Stimulated activated memory B cell treated with anti-CD40 and anti-IgM and Interleukin-4, amounts not matched to agents 10 μg/mL and 1 μg/mL and 100 μg/mL, for 72 hours (primary cell): ENCODE data around the gene SLC20A1.
"Not testable (repeated sequence)": the region's sequence is repeated elsewhere in the genome, so short reads cannot be mapped to it uniquely, and the experiment has no call there.

Experiments
- ATAC-seq: fragments of 150-1000 bp; cut with Tn5 transposase; 2 replicates; pipeline ENCODE4 v1.10.0; 2021
- H3K27ac Mint-ChIP-seq: one replicate; pipeline ENCODE4 v1.8.0; 2022; ENCODE audit warnings: mild to moderate bottlenecking, mixed read lengths
- H3K27me3 Mint-ChIP-seq: one replicate; pipeline ENCODE4 v1.8.0; 2022; ENCODE audit warnings: mixed read lengths
- H3K36me3 Mint-ChIP-seq: one replicate; pipeline ENCODE4 v1.8.0; 2022; ENCODE audit warnings: mixed read lengths
- H3K4me1 Mint-ChIP-seq: one replicate; pipeline ENCODE4 v1.8.0; 2022; ENCODE audit warnings: mixed read lengths
- H3K4me3 Mint-ChIP-seq: one replicate; pipeline ENCODE4 v1.8.0; 2022; ENCODE audit warnings: mild to moderate bottlenecking, moderate library complexity, mixed read lengths
- H3K9me3 Mint-ChIP-seq: one replicate; pipeline ENCODE4 v1.8.0; 2022; ENCODE audit warnings: mixed read lengths

SLC20A1 gene

GRCh38 chr2:112645310-112646101 is at the start of gene SLC20A1:
Gene SLC20A1 (plus strand): TSS chr2:112645939. CDS start chr2:112646829, 890 bp downstream.
- peak within 1 kb of the TSS; percentile 83 for H3K27ac Mint-ChIP-seq
- H3K4me3 Mint-ChIP-seq: peak within 1 kb of the TSS; percentile 81
- peaks cover 30% of the 10 kb centered on the region for H3K36me3 Mint-ChIP-seq
- peaks cover 44% of the 10 kb centered on the region for H3K4me1 Mint-ChIP-seq
- no peaks in the 10 kb centered on the region for H3K9me3 Mint-ChIP-seq
- no peaks in the 10 kb centered on the region for H3K27me3 Mint-ChIP-seq
- ATAC-seq: peak; percentile 98

GRCh38 chr2:112597537-112598322 is 48.0 kb upstream of the SLC20A1 start:
- no peak overlapping the region for H3K27ac Mint-ChIP-seq

DNA sequence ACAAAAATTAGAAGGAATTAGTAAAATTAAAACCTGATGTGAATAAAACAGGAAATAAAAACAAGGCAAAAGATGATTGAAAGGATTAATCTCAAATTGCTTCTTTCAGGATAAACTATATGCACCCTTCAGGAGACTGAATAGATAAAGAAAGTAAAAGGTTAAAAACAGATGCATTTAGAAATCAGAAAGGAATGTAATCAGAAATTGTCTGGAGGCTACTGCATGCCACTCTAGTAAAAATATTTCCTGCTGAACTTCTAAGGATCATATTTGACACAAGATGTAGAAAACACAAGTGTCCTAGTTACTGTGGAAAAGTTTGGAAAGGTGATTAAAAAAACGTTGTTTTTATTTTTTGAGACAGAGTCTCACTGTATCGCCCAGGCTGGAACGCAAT is 45.1 kb upstream of the SLC20A1 start:
- no peak for ATAC-seq
- peaks cover 8% of the 10 kb centered on the region for H3K4me1 Mint-ChIP-seq
- H3K27ac Mint-ChIP-seq: no peak overlapping the region
- H3K27me3 Mint-ChIP-seq: no peaks in the 10 kb centered on the region
- no peaks in the 10 kb centered on the region for H3K36me3 Mint-ChIP-seq
- H3K4me3 Mint-ChIP-seq: no peak overlapping the region
- H3K9me3 Mint-ChIP-seq: no peaks in the 10 kb centered on the region

More at GRCh38 chr2:112597537-112598322, 48.0 kb upstream of the SLC20A1 start:
- peaks cover 17% of the 10 kb centered on the region for H3K36me3 Mint-ChIP-seq
- peaks cover 8% of the 10 kb centered on the region for H3K4me1 Mint-ChIP-seq
- no peaks in the 10 kb centered on the region for H3K9me3 Mint-ChIP-seq
- ATAC-seq: no peak
- H3K27me3 Mint-ChIP-seq: no peaks in the 10 kb centered on the region
- no peak overlapping the region for H3K4me3 Mint-ChIP-seq

- Mint-ChIP-seq H3K9me3 (no peaks in the 10 kb centered on the region), H3K27me3 (no peaks in the 10 kb centered on the region), H3K4me3 (no peak overlapping the region), H3K27ac (no peak overlapping the region), H3K36me3 (no peaks in the 10 kb centered on the region), H3K4me1 (peaks cover 8% of the 10 kb centered on the region)
- ATAC-seq: no peak
Measured at GRCh38 chr2:112601754-112602153, 44.0 kb upstream of the SLC20A1 start.

GRCh38 chr2:112602917-112603316 is 42.8 kb upstream of the SLC20A1 start:
- H3K27me3 Mint-ChIP-seq: no peaks in the 10 kb centered on the region
- no peak for ATAC-seq
- no peaks in the 10 kb centered on the region for H3K36me3 Mint-ChIP-seq
- no peak overlapping the region for H3K4me3 Mint-ChIP-seq
- H3K4me1 Mint-ChIP-seq: peaks cover 8% of the 10 kb centered on the region
- H3K27ac Mint-ChIP-seq: no peak overlapping the region
- no peaks in the 10 kb centered on the region for H3K9me3 Mint-ChIP-seq

DNA sequence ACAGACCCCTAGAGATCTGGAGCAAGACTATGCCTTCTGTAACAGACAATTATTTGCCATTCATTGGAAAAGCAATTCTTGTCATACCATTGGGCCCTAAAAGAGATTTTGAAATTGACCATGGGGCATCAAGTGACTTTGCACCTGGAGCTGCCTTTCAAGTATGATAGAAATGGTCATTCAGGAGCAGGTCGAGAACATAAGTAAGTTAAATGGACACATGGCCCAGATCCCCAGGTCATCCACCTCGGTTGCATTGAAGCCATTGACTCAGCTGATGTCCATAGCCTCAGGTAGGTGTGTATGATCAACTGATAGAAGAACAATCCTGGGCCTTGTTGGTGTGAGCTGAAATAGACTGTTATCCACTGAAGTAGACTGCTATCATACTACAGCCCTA is 42.0 kb upstream of the SLC20A1 start:
- Mint-ChIP-seq H3K27ac (no peak overlapping the region), H3K27me3 (no peaks in the 10 kb centered on the region), H3K4me3 (no peak overlapping the region), H3K9me3 (no peaks in the 10 kb centered on the region), H3K36me3 (no peaks in the 10 kb centered on the region), H3K4me1 (peaks cover 8% of the 10 kb centered on the region)
- no peak for ATAC-seq

DNA sequence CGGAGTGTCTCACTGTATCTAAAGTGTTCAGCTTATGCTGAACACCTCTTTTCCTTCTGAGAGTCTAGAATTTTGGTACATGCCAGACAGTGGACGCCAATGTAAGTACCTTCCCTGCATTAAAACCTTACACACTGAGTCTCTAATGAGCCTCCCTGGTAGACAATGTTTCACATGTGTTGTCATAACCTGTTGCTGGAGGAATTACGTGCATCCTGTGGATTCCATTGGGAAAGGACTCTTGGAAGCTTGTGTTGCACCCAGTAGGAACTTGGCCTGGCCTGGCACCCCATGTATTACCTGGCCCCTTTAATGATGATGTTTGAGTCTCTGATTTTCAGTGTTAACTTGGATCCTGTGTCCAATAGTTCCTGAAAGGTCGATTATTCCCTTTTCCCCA is 40.8 kb upstream of the SLC20A1 start:
- Mint-ChIP-seq H3K4me3 (no peak overlapping the region), H3K36me3 (peaks cover 5% of the 10 kb centered on the region), H3K4me1 (peaks cover 4% of the 10 kb centered on the region), H3K27me3 (no peaks in the 10 kb centered on the region), H3K9me3 (peaks cover 4% of the 10 kb centered on the region), H3K27ac (no peak overlapping the region)
- no peak for ATAC-seq

DNA sequence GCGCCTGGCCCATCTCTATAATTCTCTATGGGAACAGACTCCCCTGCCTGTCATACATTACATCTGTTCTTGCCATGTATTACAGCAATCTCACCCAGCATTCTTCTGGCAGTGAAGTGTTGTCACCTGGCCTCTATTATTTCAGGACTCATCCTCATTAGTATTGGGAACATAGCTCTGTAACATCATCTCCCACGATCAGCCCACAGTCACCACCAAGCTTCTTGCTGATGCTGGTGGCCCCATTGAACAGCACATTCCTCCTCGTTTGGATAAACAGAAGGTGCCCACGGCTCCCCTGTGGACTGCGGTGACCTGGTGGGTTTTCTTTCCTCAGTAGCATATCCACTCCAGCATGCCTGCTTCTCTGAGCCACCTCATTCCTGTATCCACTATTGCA is 39.8 kb upstream of the SLC20A1 start:
- Mint-ChIP-seq H3K4me1 (no peaks in the 10 kb centered on the region), H3K36me3 (peaks cover 9% of the 10 kb centered on the region), H3K9me3 (peaks cover 8% of the 10 kb centered on the region), H3K27me3 (no peaks in the 10 kb centered on the region), H3K27ac (no peak overlapping the region), H3K4me3 (no peak overlapping the region)
- no peak for ATAC-seq

DNA sequence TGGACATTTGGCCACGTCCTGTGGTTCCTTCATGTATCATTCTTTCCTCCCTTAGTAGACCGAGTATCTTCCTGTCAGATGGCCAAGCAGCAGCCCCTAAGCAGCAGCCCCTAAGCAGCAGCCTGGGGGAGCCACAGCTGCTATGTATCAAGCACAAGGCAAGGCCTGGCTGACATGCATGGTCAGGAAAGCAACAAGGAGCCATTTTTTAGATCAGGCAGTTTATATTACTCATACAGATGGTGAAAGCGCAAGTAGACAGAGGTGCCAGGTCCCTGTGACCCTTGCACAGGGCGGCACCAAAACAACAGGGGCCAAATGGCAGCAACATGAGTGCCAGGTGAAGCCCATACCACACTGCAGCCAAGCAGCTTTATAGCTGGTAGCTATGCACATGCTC is 39.2 kb upstream of the SLC20A1 start:
- Mint-ChIP-seq H3K27ac (no peak overlapping the region), H3K4me3 (no peak overlapping the region), H3K36me3 (peaks cover 9% of the 10 kb centered on the region), H3K27me3 (no peaks in the 10 kb centered on the region), H3K4me1 (no peaks in the 10 kb centered on the region), H3K9me3 (peaks cover 8% of the 10 kb centered on the region)
- no peak for ATAC-seq

- peaks cover 8% of the 10 kb centered on the region for H3K9me3 Mint-ChIP-seq
- H3K27ac Mint-ChIP-seq: no peak overlapping the region
- ATAC-seq: no peak
- peaks cover 9% of the 10 kb centered on the region for H3K36me3 Mint-ChIP-seq
- no peaks in the 10 kb centered on the region for H3K4me1 Mint-ChIP-seq
- H3K27me3 Mint-ChIP-seq: no peaks in the 10 kb centered on the region
- H3K4me3 Mint-ChIP-seq: no peak overlapping the region
Measured at GRCh38 chr2:112607680-112608438, 37.9 kb upstream of the SLC20A1 start.

DNA sequence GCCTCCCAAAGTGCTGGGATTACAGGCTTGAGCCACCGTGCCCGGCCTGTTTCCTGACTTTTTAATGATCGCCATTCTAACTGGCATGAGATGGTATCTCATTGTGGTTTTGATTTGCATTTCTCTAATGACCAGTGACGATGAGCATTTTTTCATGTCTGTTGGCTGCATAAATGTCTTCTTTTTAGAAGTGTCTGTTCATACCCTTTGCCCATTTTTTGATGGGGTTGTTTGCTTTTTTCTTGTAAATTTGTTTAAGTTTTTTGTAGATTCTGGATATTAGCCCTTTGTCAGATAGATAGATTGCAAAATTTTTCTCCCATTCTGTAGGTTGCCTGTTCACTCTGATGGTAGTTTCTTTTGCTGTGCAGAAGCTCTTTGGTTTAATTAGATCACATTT is 36.4 kb upstream of the SLC20A1 start:
- H3K36me3 Mint-ChIP-seq, H3K9me3 Mint-ChIP-seq, H3K27ac Mint-ChIP-seq, H3K4me3 Mint-ChIP-seq, H3K27me3 Mint-ChIP-seq, H3K4me1 Mint-ChIP-seq, ATAC-seq: not testable (repeated sequence)

- not testable (repeated sequence) for H3K27me3 Mint-ChIP-seq, H3K4me3 Mint-ChIP-seq, H3K36me3 Mint-ChIP-seq, ATAC-seq, H3K9me3 Mint-ChIP-seq, H3K27ac Mint-ChIP-seq, H3K4me1 Mint-ChIP-seq
Measured at GRCh38 chr2:112612283-112612682, 33.5 kb upstream of the SLC20A1 start.

DNA sequence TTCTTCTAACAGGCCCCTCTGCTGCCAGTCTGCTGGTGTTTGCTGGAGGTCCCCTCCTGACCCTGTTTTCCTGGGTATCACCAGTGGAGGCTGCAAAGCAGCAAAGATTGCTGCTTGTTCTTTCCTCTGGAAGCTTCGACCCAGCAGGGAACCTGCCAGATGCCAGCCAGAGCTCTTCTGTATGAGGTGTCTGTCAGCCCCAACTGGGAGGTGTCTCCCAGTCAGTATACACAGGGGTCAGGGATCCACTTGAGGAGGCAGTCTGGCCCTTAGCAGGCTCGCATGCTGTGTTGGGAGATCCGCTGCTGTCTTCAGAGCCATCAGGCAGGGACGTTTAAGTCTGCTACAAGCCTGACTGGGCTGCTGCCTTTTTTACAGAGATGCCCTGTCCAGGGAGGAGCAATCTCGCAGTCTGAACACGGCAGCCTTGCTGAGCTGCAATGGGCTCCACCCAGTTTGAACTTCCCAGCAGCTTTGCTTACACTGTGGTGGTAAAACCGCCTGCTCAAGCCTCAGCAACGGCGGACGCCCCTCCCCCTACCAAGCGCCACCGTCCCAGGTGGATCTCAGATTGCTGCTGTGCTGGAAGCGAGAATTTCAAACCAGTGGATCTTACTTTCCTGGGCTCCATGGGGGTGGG is 31.4 kb upstream of the SLC20A1 start:
- Mint-ChIP-seq H3K4me1 (no peaks in the 10 kb centered on the region), H3K4me3 (no peak overlapping the region), H3K36me3 (peaks cover 9% of the 10 kb centered on the region), H3K27me3 (no peaks in the 10 kb centered on the region), H3K27ac (no peak overlapping the region), H3K9me3 (peaks cover 8% of the 10 kb centered on the region)
- no peak for ATAC-seq

- no peaks in the 10 kb centered on the region for H3K4me1 Mint-ChIP-seq
- H3K36me3 Mint-ChIP-seq: peaks cover 3% of the 10 kb centered on the region
- ATAC-seq: no peak
- no peak overlapping the region for H3K27ac Mint-ChIP-seq
- peaks cover 3% of the 10 kb centered on the region for H3K9me3 Mint-ChIP-seq
- no peak overlapping the region for H3K4me3 Mint-ChIP-seq
- no peaks in the 10 kb centered on the region for H3K27me3 Mint-ChIP-seq
Measured at GRCh38 chr2:112615051-112615450, 30.7 kb upstream of the SLC20A1 start.

- not testable (repeated sequence) for H3K27me3 Mint-ChIP-seq, H3K4me1 Mint-ChIP-seq, H3K4me3 Mint-ChIP-seq, ATAC-seq, H3K36me3 Mint-ChIP-seq, H3K9me3 Mint-ChIP-seq, H3K27ac Mint-ChIP-seq
Measured at GRCh38 chr2:112615798-112616197, 29.9 kb upstream of the SLC20A1 start.
